NCI-H460 (cell line): Measurements from ENCODE around the gene ATP2B2. TPM values are rescaled to one million over a fixed set of nuclear protein-coding genes. Genes with fewer than 3 reads are reported as not detected.

Experiments
- DNase-seq: peaks from one replicate; pipeline ENCODE4 v3.0.0-alpha.2; 2016; ENCODE audit warnings: low read depth; ENCODE audit errors: extremely low read depth
- total RNA-seq: library from RNA; depleted of rRNA; stranded (reverse); fragments of >200 nt; shearing (Covaris generic); gene quantifications from 2 replicates; pipeline ENCODE4 v1.2.3, GENCODE V29; 2014

Gene ATP2B2
- total RNA-seq, 1 experiment from 2014 or later, result not detected

DNA sequence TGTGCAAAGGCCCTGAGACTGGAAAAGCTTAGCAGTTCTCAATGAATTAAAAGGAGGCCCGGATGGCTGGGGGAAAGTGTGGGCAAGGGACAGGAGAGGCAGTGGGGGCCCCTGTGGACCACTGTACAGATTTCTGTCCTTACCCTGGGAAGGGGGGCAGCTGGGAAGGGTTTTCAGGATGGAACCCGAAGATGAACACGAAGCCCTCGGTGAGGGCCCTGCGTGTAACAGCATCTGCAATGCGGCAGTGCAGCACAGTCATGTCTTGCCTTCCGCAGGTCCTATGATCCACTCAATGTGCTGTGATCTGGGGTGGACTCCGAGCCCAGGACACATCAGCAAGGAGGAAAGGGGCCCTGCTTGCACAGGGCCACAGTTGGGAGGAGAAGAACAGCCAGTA is 7.9 kb upstream of the ATP2B2 start:
- no peak for DNase-seq

GRCh38 chr3:10512687-10513086 is 7.3 kb upstream of the ATP2B2 start:
- no peak for DNase-seq

DNA sequence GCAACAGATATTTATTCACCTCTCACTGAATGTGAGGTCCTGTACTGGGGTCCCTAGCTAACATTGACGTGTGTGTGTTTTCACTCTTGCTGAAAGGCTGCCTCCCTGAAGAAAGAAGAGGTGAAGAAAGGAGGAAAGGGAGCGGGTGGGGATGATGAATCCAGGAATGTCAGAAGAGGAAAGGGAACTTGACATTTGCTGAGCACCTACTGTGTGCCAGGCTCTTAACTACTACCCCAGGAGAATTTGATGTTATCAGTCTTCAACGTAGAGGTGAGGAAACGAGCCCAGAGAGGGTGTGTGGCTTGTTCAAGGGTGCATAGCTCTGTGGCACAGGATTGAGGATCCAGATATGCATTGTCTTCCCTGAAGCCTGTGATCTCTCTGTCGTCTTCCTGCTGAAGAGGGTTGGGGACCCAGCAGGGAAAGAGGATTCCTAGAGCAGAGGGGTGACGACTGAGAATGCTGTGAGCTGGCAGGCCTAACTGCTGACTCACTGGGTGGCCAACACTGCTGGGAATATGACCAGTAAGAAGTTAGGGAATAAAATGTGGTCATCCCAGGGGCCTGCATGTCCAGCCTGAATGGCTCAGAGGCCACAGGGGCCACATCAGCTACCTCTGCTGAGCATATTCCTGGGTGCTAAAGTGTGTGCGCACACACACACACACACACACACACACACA is 6.6 kb upstream of the ATP2B2 start:
- DNase-seq, result no peak

- DNase-seq, result no peak
Observed at GRCh38 chr3:10510743-10511432, 5.5 kb upstream of the ATP2B2 start.

DNA sequence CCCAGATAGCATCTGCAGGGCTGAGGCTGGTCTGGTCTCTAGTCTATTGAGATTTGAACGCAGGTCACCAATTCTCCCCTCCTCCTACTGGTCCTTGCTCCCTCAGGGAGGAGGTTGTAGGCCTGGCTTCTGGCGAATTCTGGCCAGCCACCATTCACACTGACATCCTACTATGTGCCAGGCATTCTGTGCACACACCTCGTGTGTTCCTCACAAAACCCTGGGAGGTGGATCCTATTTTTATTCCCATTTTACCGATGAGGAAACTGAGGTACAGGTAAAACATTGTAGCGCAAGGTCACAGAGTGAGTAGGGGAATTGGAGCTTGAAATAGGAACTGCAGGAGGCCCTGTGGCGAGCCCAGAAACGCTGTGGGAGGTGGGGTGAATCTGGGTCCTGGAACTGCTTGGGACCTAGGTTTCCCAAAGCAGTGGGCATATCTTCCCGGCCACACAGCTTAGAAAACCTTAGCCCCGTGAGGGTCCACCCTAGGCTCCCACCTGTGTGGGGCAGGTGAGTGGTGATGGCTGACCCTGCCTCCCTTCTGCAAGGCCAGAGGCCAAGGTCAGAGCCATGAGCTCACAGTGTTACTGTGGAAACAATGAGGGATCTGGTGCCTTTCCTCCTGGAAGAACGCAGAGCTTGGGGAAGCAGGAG is 4.8 kb upstream of the ATP2B2 start:
- DNase-seq, result no peak

DNA sequence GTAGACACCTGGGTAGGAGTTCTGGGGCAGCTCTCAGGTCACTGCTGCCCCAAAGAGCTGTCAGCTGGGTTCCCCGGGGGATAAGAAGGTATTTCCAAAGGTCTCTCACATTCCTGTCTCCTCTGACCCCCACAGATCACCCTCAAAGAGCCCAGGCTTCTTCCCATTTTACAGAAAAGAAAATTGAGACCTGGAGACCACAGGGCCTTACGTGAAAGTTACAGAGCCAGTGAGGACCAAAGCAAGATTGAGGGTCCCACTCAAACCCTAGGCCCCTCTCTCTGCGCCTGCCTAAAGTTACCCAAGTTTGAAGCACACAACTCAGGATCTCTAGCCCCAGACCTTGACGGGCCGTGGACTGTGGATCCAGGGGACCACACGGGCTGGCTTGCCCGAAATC is 3.9 kb upstream of the ATP2B2 start:
- no peak for DNase-seq

DNA sequence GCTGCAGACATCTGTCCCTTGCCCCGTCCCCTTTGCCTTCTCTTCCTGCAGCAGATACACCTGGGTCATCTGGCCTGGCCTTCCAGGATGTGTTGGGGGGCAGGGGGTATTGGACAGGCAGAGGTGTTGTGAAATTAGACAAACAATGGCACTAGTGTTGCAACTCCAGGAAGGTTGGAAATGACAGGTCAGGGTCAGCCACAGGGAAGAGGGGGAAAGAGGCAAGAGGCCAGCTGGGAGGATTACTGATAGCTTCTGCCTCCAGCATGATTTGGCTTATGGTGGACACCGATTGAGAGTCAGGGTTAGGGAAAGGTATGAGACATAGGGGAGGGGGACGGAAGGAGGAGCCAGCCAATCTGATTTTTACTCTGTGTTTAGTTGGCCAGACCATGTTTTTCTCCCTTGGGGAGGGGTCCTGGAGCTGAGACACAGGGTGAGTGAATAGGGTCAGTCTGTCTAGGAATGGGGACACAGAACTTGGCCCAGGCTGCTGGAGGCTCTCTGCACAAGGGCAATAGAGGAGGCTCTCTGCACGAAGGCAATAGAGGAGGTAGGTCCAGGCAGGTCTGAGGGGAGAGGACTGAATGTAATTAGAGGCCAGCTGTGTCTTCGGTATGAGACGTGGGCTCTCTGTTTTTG is 3.4 kb upstream of the ATP2B2 start:
- DNase-seq, result no peak

DNA sequence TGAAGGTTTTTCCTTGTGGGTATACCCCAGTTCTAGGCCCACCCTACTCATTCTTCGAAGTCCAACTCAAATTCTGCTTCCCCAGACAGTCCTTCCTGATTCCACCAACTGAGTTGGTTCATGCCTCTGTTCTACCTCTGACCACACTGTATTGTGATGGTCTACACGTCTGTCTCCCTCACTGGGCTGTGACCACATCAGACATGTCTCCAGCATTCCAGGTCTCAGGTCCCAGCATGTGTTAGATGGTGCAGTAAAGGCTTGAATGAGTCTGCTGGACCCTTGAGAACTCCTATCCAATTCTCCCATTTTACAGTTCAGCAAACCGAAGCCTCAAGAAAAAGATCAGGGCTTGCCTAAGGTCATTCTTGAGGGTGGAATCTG is 2.8 kb upstream of the ATP2B2 start:
- no peak for DNase-seq

GRCh38 chr3:10507331-10507730 is 1.9 kb upstream of the ATP2B2 start:
- no peak for DNase-seq

GRCh38 chr3:10506696-10507095 is 1.3 kb upstream of the ATP2B2 start:
- no peak for DNase-seq

GRCh38 chr3:10505791-10506585 is 602 bp upstream of the ATP2B2 start:
- no peak for DNase-seq

- no peak for DNase-seq
Observed at GRCh38 chr3:10504171-10505049, 976 bp downstream of the ATP2B2 start.

GRCh38 chr3:10503217-10503796 is 2.1 kb downstream of the ATP2B2 start:
- no peak for DNase-seq

GRCh38 chr3:10502185-10502880 is 3.1 kb downstream of the ATP2B2 start:
- DNase-seq, result no peak

DNA sequence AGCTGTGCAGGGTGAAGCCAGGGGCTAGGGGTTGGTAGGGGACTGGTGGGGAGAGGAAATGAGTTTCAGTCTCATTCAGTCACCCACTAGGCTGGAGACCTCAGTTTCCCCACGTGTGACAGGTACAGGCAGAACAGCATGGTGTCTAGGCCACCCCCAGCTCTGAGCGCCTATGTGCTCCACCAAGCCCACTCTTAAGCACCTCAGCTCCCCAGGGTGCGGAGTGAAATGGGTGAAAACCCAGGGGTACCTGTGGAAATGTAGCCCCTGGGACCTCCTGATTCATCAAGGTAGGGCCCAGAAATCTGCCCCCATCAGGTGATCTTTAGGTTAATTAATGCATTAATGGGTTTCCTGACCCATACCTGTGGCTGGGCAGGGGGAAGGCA is 3.7 kb downstream of the ATP2B2 start:
- no peak for DNase-seq

- DNase-seq, result no peak
Observed at GRCh38 chr3:10500717-10501663, 4.4 kb downstream of the ATP2B2 start.

DNA sequence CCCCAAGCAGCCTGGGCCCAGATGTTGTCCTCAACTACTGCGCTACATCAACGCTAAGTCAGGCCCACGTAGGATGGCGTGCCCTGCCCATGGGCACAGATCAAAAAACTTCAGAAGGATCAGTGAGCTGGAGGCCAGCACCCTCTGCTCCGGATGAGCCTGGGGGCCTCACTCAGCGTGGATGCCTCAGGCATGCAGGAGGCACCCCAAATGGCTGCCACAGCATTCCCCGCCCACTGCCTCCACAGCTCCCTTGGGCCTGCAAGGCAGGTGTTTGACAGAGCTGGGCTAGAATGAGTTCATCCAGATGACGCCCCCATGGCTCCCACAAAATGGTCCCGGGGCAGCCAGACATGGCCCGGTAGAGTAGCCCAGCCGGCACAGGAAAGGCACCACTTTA is 7.1 kb downstream of the ATP2B2 start:
- DNase-seq, result no peak

- no peak for DNase-seq
Observed at GRCh38 chr3:10497439-10497838, 7.9 kb downstream of the ATP2B2 start.
